ENCODE results near the gene ATP6V1C2. TPM values are rescaled to one million over a fixed set of nuclear protein-coding genes. Genes with fewer than 3 reads are reported as not detected.

ATP6V1C2 gene
- total and polyA plus RNA-seq, 2 donors (not counting 3 experiments of a cell fraction or from before 2014, with no cell fraction given), result 0.03 to 0.13 TPM

GRCh38 chr2:10720947-10721395, 459 bp upstream of the ATP6V1C2 start:
- no peak for FAIRE-seq
- no peaks in the 10 kb centered on the region for H3K9me1 ChIP-seq (replicated peaks; ENCODE audit: control insufficient read depth, extremely low read depth, insufficient read depth, low read length)
- dilution Hi-C loops (cut with MboI; ENCODE audit: extremely low pct_ligation_motif_present, low sequenced_read_pairs), result no loop called here
- H3K9ac ChIP-seq (replicated peaks; ENCODE audit: extremely low read depth, insufficient read depth, low read length), result no peak overlapping the region
- ChIA-PET CTCF (no interaction called here), POLR2A (no interaction called here)
- peak overlapping the region; percentile 82 for H2AFZ ChIP-seq (ENCODE audit: low read depth, low read length)
- TF ChIP-seq POLR2AphosphoS5 (IDR thresholded peaks at IDR 0.05; ENCODE audit: insufficient read depth, low read depth, low read length) (no peak), EZH2 (IDR thresholded peaks at IDR 0.05; ENCODE audit: borderline replicate concordance, low read depth, low read length, severe bottlenecking) (peak; percentile 55), CTCF (IDR thresholded peaks at IDR 0.05; ENCODE audit: extremely low read depth in 1 of 2, insufficient read depth in 1 of 2, low read depth in 1 of 2, low read length in 2 of 2) (no peak), GATA2 (IDR thresholded peaks at IDR 0.05; ENCODE audit: insufficient read depth, insufficient read length, low read depth, low read length) (no peak)
- peaks cover 27% of the 10 kb centered on the region for H3K4me1 ChIP-seq (ENCODE audit: control insufficient read depth, extremely low read depth, insufficient read depth, low read length)
- no peaks in the 10 kb centered on the region for H3K9me3 ChIP-seq (replicated peaks; ENCODE audit: control insufficient read depth, insufficient read depth, low read length)
- no TSS peak for BruUV-seq (replicated peaks)
- no peaks in the 10 kb centered on the region for H3K79me2 ChIP-seq (ENCODE audit: control insufficient read depth, insufficient read depth, low read length)
- no peaks in the 10 kb centered on the region for H3K36me3 ChIP-seq (ENCODE audit: control insufficient read depth in 2 of 2, extremely low read depth in 1 of 2, insufficient read depth in 2 of 2, low read length in 2 of 2)
- peaks cover 28 to 38% of the 10 kb centered on the region in 2 experiments for H3K27me3 ChIP-seq (ENCODE audit: control insufficient read depth in 2 of 2, insufficient read depth in 2 of 2, low read length in 2 of 2)
- no peak for DNase-seq (ENCODE audit: low read depth, low spot score)
- intact Hi-C loops (cut with micrococcal nuclease), result no loop called here
- H3K4me3 ChIP-seq (replicated peaks in 1 of 3; ENCODE audit: insufficient read depth in 1 of 3, low read depth in 1 of 3, low read length in 3 of 3), result peak overlapping the region in 2 of 3 experiments; percentile 42 to 59
- H3K4me2 ChIP-seq (ENCODE audit: insufficient read depth, low read length), result peak overlapping the region; percentile 46
- no peak overlapping the region for H3K27ac ChIP-seq (ENCODE audit: insufficient read depth, low read depth, low read length)
- H4K20me1 ChIP-seq (replicated peaks; ENCODE audit: control insufficient read depth, extremely low read depth, insufficient read depth, low read length), result no peaks in the 10 kb centered on the region

GRCh38 chr2:10722252-10722825, 909 bp downstream of the ATP6V1C2 start:
- no peak overlapping the region for H2AFZ ChIP-seq (ENCODE audit: low read depth, low read length)
- H3K4me2 ChIP-seq (ENCODE audit: insufficient read depth, low read length), result peak overlapping the region; percentile 82
- TF ChIP-seq CTCF (IDR thresholded peaks at IDR 0.05; ENCODE audit: extremely low read depth in 1 of 2, insufficient read depth in 1 of 2, low read depth in 1 of 2, low read length in 2 of 2), result no peak
- TF ChIP-seq GATA2 (IDR thresholded peaks at IDR 0.05; ENCODE audit: insufficient read depth, insufficient read length, low read depth, low read length), result no peak
- TF ChIP-seq FOS (IDR thresholded peaks at IDR 0.05; ENCODE audit: borderline replicate concordance, insufficient read depth, low read length), result no peak
- no peak for TF ChIP-seq MAX (IDR thresholded peaks at IDR 0.05; ENCODE audit: insufficient read depth, insufficient read length)
- TF ChIP-seq POLR2AphosphoS5 (IDR thresholded peaks at IDR 0.05; ENCODE audit: insufficient read depth, low read depth, low read length), result no peak
- no peak for TF ChIP-seq EZH2 (IDR thresholded peaks at IDR 0.05; ENCODE audit: borderline replicate concordance, low read depth, low read length, severe bottlenecking)
- no peak for TF ChIP-seq POLR2A (IDR thresholded peaks at IDR 0.05; ENCODE audit: low read depth, low read length)
- no peak for TF ChIP-seq JUN (IDR thresholded peaks at IDR 0.05; ENCODE audit: borderline replicate concordance, insufficient read depth, insufficient read length, low read depth)
- no peak for TF ChIP-seq MYC (IDR thresholded peaks at IDR 0.05; ENCODE audit: low read depth, low read length)
- intact Hi-C loops (cut with micrococcal nuclease), result no loop called here
- no peak overlapping the region for H3K27ac ChIP-seq (ENCODE audit: insufficient read depth, low read depth, low read length)
- dilution Hi-C loops (cut with MboI; ENCODE audit: extremely low pct_ligation_motif_present, low sequenced_read_pairs), result no loop called here
- no peak overlapping the region for H3K9ac ChIP-seq (replicated peaks; ENCODE audit: extremely low read depth, insufficient read depth, low read length)
- no peaks in the 10 kb centered on the region for H4K20me1 ChIP-seq (replicated peaks; ENCODE audit: control insufficient read depth, extremely low read depth, insufficient read depth, low read length)
- ChIA-PET CTCF (interaction anchor here (1.0 to 1.6 kb wide), 3 partner anchors 11 to 19 kb away, joined by 3 read pairs; no protein-coding TSS in a partner anchor), POLR2A (no interaction called here)
- no peaks in the 10 kb centered on the region for H3K9me3 ChIP-seq (replicated peaks; ENCODE audit: control insufficient read depth, insufficient read depth, low read length)
- FAIRE-seq (no peak), DNase-seq (ENCODE audit: low read depth, low spot score) (no peak)
- no peak overlapping the region for H3K4me3 ChIP-seq (replicated peaks in 1 of 3; ENCODE audit: insufficient read depth in 1 of 3, low read depth in 1 of 3, low read length in 3 of 3)
- H3K4me1 ChIP-seq (ENCODE audit: control insufficient read depth, extremely low read depth, insufficient read depth, low read length), result peaks cover 18% of the 10 kb centered on the region
- no peaks in the 10 kb centered on the region for H3K36me3 ChIP-seq (ENCODE audit: control insufficient read depth in 2 of 2, extremely low read depth in 1 of 2, insufficient read depth in 2 of 2, low read length in 2 of 2)
- BruUV-seq (replicated peaks), result no TSS peak
- H3K79me2 ChIP-seq (ENCODE audit: control insufficient read depth, insufficient read depth, low read length), result no peaks in the 10 kb centered on the region
- H3K9me1 ChIP-seq (replicated peaks; ENCODE audit: control insufficient read depth, extremely low read depth, insufficient read depth, low read length), result no peaks in the 10 kb centered on the region
- peaks cover 31 to 42% of the 10 kb centered on the region in 2 experiments for H3K27me3 ChIP-seq (ENCODE audit: control insufficient read depth in 2 of 2, insufficient read depth in 2 of 2, low read length in 2 of 2)

Data from endothelial cell of umbilical vein (primary cell).